Mammary epithelial cell (primary cell): ENCODE results near the gene VSIG2.

ENCODE experiments used
- EZH2 ChIP-seq: IDR thresholded peaks from 2 replicates; pipeline ENCODE4 v1.6.1; 2012; ENCODE audit warnings: low read length, inconsistent platforms, borderline replicate concordance
- TF ChIP-seq, protein P1 (sequence below), 2 donors: IDR thresholded peaks in 1 of 2; conservative IDR thresholded peaks in 1 of 2; 2 replicates each; pipeline ENCODE4 v1.5.1; 2011 to 2012; ENCODE audit warnings: inconsistent platforms in 2 of 2, low read length in 2 of 2, mild to moderate bottlenecking in 2 of 2, control low read depth in 1 of 2, low read depth in 1 of 2; ENCODE audit not compliant: insufficient read depth in 1 of 2; ENCODE audit errors: extremely low read depth in 1 of 2

DNA sequence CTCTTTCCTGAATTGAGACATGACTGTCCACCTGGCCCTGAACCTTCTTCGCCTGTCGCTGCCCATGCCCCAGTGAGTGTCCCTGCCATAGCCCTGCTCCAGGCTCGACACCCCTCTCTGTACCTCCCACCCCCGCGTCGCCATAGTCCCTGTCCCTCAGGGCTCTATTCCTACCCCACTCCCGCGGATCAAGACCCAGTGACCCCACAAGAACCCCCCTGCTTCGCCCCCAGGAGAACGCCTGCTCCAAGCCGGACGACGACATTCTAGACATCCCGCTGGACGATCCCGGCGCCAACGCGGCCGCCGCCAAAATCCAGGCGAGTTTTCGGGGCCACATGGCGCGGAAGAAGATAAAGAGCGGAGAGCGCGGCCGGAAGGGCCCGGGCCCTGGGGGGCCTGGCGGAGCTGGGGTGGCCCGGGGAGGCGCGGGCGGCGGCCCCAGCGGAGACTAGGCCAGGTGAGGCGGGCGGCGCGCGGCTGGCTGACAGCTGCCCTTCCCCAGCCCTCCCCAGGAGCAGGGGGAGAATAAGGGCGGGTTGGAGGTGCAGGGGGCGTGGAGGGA, 6.7 kb downstream of the VSIG2 start:
- TF ChIP-seq, protein P1, sequence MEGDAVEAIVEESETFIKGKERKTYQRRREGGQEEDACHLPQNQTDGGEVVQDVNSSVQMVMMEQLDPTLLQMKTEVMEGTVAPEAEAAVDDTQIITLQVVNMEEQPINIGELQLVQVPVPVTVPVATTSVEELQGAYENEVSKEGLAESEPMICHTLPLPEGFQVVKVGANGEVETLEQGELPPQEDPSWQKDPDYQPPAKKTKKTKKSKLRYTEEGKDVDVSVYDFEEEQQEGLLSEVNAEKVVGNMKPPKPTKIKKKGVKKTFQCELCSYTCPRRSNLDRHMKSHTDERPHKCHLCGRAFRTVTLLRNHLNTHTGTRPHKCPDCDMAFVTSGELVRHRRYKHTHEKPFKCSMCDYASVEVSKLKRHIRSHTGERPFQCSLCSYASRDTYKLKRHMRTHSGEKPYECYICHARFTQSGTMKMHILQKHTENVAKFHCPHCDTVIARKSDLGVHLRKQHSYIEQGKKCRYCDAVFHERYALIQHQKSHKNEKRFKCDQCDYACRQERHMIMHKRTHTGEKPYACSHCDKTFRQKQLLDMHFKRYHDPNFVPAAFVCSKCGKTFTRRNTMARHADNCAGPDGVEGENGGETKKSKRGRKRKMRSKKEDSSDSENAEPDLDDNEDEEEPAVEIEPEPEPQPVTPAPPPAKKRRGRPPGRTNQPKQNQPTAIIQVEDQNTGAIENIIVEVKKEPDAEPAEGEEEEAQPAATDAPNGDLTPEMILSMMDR (conservative IDR thresholded peaks at IDR 0.05 in 1 of 2, IDR thresholded peaks at IDR 0.05 in 1 of 2; ENCODE audit: extremely low read depth in 1 of 2, insufficient read depth in 1 of 2, low read depth in 1 of 2, low read length in 2 of 2) = no peak
- no peak for TF ChIP-seq EZH2
